ENCODE measurements around the gene TTN. TPM values are rescaled to one million over a fixed set of nuclear protein-coding genes. Genes with fewer than 3 reads are reported as not detected.

Gene TTN
- total RNA-seq, 1 experiment from 2014 or later = 0.05 TPM

DNA sequence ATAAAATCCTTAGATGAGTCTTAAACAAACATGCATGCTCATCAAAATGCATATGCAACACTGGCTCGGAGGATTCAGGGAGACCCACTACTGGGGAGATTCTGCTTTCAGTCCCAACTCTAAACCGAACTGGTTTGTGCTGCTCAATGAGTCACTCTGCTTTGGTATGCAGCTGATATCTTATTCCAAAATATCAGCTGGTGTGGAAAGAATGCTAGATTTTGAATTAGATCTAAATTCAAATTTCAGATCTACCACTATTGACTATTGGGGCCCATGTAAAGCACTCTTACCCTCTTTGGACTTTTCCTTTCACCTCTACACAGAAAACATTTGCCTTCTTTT lies 39.2 kb upstream of the TTN start:
- ATAC-seq (no peak), DNase-seq (ENCODE audit: low read depth, low spot score) (no peak)
- no peak overlapping the region for H3K4me3 ChIP-seq (replicated peaks in 1 of 2; ENCODE audit: low read depth in 1 of 2, low read length in 2 of 2)
- BruUV-seq (replicated peaks) = no TSS peak
- no peaks in the 10 kb centered on the region for H4K20me1 ChIP-seq (ENCODE audit: insufficient read depth)
- TF ChIP-seq, protein P1, sequence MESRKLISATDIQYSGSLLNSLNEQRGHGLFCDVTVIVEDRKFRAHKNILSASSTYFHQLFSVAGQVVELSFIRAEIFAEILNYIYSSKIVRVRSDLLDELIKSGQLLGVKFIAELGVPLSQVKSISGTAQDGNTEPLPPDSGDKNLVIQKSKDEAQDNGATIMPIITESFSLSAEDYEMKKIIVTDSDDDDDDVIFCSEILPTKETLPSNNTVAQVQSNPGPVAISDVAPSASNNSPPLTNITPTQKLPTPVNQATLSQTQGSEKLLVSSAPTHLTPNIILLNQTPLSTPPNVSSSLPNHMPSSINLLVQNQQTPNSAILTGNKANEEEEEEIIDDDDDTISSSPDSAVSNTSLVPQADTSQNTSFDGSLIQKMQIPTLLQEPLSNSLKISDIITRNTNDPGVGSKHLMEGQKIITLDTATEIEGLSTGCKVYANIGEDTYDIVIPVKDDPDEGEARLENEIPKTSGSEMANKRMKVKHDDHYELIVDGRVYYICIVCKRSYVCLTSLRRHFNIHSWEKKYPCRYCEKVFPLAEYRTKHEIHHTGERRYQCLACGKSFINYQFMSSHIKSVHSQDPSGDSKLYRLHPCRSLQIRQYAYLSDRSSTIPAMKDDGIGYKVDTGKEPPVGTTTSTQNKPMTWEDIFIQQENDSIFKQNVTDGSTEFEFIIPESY (IDR thresholded peaks at IDR 0.05; ENCODE audit: extremely low read depth, insufficient replicate concordance, low read length) = no peak
- no peak for TF ChIP-seq ZFX (IDR thresholded peaks at IDR 0.05)
- TF ChIP-seq, protein P2, sequence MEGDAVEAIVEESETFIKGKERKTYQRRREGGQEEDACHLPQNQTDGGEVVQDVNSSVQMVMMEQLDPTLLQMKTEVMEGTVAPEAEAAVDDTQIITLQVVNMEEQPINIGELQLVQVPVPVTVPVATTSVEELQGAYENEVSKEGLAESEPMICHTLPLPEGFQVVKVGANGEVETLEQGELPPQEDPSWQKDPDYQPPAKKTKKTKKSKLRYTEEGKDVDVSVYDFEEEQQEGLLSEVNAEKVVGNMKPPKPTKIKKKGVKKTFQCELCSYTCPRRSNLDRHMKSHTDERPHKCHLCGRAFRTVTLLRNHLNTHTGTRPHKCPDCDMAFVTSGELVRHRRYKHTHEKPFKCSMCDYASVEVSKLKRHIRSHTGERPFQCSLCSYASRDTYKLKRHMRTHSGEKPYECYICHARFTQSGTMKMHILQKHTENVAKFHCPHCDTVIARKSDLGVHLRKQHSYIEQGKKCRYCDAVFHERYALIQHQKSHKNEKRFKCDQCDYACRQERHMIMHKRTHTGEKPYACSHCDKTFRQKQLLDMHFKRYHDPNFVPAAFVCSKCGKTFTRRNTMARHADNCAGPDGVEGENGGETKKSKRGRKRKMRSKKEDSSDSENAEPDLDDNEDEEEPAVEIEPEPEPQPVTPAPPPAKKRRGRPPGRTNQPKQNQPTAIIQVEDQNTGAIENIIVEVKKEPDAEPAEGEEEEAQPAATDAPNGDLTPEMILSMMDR (IDR thresholded peaks at IDR 0.05 in 2 of 3, conservative IDR thresholded peaks at IDR 0.05 in 1 of 3; ENCODE audit: borderline replicate concordance in 1 of 3, insufficient read depth in 1 of 3, low read depth in 2 of 3, low read length in 2 of 3) = no peak
- TF ChIP-seq EGR1 (IDR thresholded peaks at IDR 0.05; ENCODE audit: low read depth) = no peak
- TF ChIP-seq EZH2 (IDR thresholded peaks at IDR 0.05) = no peak
- no peak for TF ChIP-seq EZH2phosphoT487 (IDR thresholded peaks at IDR 0.05; ENCODE audit: borderline replicate concordance)
- TF ChIP-seq, protein P3, sequence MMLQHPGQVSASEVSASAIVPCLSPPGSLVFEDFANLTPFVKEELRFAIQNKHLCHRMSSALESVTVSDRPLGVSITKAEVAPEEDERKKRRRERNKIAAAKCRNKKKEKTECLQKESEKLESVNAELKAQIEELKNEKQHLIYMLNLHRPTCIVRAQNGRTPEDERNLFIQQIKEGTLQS (IDR thresholded peaks at IDR 0.05) = no peak
- TF ChIP-seq CBX3 (IDR thresholded peaks at IDR 0.05; ENCODE audit: low read depth) = no peak
- no peak for TF ChIP-seq POLR2AphosphoS5 (IDR thresholded peaks at IDR 0.05; ENCODE audit: low read depth, low read length)
- TF ChIP-seq, protein P4, sequence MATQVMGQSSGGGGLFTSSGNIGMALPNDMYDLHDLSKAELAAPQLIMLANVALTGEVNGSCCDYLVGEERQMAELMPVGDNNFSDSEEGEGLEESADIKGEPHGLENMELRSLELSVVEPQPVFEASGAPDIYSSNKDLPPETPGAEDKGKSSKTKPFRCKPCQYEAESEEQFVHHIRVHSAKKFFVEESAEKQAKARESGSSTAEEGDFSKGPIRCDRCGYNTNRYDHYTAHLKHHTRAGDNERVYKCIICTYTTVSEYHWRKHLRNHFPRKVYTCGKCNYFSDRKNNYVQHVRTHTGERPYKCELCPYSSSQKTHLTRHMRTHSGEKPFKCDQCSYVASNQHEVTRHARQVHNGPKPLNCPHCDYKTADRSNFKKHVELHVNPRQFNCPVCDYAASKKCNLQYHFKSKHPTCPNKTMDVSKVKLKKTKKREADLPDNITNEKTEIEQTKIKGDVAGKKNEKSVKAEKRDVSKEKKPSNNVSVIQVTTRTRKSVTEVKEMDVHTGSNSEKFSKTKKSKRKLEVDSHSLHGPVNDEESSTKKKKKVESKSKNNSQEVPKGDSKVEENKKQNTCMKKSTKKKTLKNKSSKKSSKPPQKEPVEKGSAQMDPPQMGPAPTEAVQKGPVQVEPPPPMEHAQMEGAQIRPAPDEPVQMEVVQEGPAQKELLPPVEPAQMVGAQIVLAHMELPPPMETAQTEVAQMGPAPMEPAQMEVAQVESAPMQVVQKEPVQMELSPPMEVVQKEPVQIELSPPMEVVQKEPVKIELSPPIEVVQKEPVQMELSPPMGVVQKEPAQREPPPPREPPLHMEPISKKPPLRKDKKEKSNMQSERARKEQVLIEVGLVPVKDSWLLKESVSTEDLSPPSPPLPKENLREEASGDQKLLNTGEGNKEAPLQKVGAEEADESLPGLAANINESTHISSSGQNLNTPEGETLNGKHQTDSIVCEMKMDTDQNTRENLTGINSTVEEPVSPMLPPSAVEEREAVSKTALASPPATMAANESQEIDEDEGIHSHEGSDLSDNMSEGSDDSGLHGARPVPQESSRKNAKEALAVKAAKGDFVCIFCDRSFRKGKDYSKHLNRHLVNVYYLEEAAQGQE (IDR thresholded peaks at IDR 0.05; ENCODE audit: low read depth) = no peak
- TF ChIP-seq SRF (IDR thresholded peaks at IDR 0.05; ENCODE audit: low read depth) = no peak
- TF ChIP-seq YY1 (IDR thresholded peaks at IDR 0.05; ENCODE audit: extremely low read depth, insufficient replicate concordance, low read depth, low read length) = no peak
- TF ChIP-seq, protein P5, sequence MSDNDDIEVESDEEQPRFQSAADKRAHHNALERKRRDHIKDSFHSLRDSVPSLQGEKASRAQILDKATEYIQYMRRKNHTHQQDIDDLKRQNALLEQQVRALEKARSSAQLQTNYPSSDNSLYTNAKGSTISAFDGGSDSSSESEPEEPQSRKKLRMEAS (IDR thresholded peaks at IDR 0.05) = no peak
- no peak for TF ChIP-seq SIN3A (IDR thresholded peaks at IDR 0.05; ENCODE audit: low read depth)
- TF ChIP-seq SP1 (IDR thresholded peaks at IDR 0.05; ENCODE audit: low read depth) = no peak
- TF ChIP-seq ELF1 (IDR thresholded peaks at IDR 0.05; ENCODE audit: borderline replicate concordance, low read depth) = no peak
- no peak for TF ChIP-seq TCF7L2 (IDR thresholded peaks at IDR 0.05; ENCODE audit: borderline replicate concordance, extremely low read depth, insufficient read depth, insufficient read length)
- TF ChIP-seq POLR2A (IDR thresholded peaks at IDR 0.05; ENCODE audit: borderline replicate concordance, extremely low read depth, insufficient read depth, insufficient read length) = no peak
- no peaks in the 10 kb centered on the region for H3K9me3 ChIP-seq (ENCODE audit: control insufficient read depth in 1 of 2, insufficient read depth in 1 of 2, low read depth in 1 of 2, low read length in 2 of 2)
- POLR2A ChIA-PET = no interaction called here
- H3K27me3 ChIP-seq (ENCODE audit: insufficient read depth, low read length) = no peaks in the 10 kb centered on the region
- H3K9me2 ChIP-seq (ENCODE audit: insufficient read depth) = no peaks in the 10 kb centered on the region
- RAD21 ChIA-PET (ENCODE audit: low non-redundant PET in 1 of 2, low total read pairs in 2 of 2, uncharacterized antibody in 2 of 2, unreplicated experiment in 2 of 2) = no interaction called here
- H2AFZ ChIP-seq (ENCODE audit: low read depth, low read length, poor library complexity, severe bottlenecking) = no peak overlapping the region
- no peak overlapping the region for H3K4me2 ChIP-seq (ENCODE audit: low read length)
- no peak overlapping the region for H3K27ac ChIP-seq (ENCODE audit: low read depth, low read length)
- H3K4me1 ChIP-seq (ENCODE audit: control insufficient read depth in 1 of 2, insufficient read depth in 2 of 2, low read length in 2 of 2) = no peaks in the 10 kb centered on the region
- H3K79me2 ChIP-seq (ENCODE audit: insufficient read depth, low read length) = no peaks in the 10 kb centered on the region
- CTCF ChIA-PET = no interaction called here
- H3K36me3 ChIP-seq (ENCODE audit: control insufficient read depth in 1 of 2, insufficient read depth in 2 of 2, low read length in 2 of 2) = no peaks in the 10 kb centered on the region
- intact Hi-C loops (cut with micrococcal nuclease) = no loop called here
- no peak overlapping the region for H3K9ac ChIP-seq (ENCODE audit: low read length)

Measured in HCT116 (cell line).